ENCODE data around the gene SKP2.

DNA sequence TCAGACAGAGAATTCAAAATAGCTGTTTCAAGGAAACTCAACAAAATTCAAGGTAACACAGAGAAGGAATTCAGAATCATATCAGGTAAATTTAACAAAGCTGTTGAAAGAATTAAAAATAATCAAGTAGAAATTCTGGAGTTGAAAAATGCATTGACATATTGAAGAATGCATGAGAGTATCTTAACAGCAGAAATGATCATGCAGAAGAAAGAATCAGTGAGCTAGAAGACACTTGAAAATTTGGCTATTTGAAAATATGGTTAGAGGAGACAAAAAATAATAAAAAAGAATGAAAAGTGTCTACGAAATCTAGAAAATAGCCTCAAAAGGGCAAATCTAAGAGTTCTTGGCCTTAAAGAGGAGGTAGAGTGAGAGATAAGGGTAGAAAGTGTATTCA, 23.1 kb upstream of the SKP2 start:
- TF ChIP-seq CTCF (IDR thresholded peaks at IDR 0.05), result no peak
- TF ChIP-seq POLR2A (IDR thresholded peaks at IDR 0.05), result no peak
- no peak for TF ChIP-seq EP300 (IDR thresholded peaks at IDR 0.05)
